NCI-H146 (cell line): ENCODE results near the gene CD300C.
"Not testable (repeated sequence)": the region's sequence is repeated elsewhere in the genome, so short reads cannot be mapped to it uniquely, and the experiment has no call there.

Experiments
- DNase-seq: peaks from one replicate; lab custom pipeline; 2025; lab: John Stamatoyannopoulos, UW

The CD300C gene

GRCh38 chr17:74561586-74561985, 15.7 kb upstream of the CD300C start:
- DNase-seq = no peak

GRCh38 chr17:74558882-74559519, 13.1 kb upstream of the CD300C start:
- DNase-seq = no peak

GRCh38 chr17:74558402-74558801, 12.5 kb upstream of the CD300C start:
- DNase-seq = not testable (repeated sequence)

- DNase-seq = no peak
Measured at GRCh38 chr17:74555427-74555940, 9.6 kb upstream of the CD300C start.

GRCh38 chr17:74554909-74555308, 9.0 kb upstream of the CD300C start:
- no peak for DNase-seq

GRCh38 chr17:74552037-74552436, 6.1 kb upstream of the CD300C start:
- no peak for DNase-seq

- no peak for DNase-seq
Measured at GRCh38 chr17:74550602-74551001, 4.7 kb upstream of the CD300C start.

- no peak for DNase-seq
Measured at GRCh38 chr17:74549343-74549742, 3.4 kb upstream of the CD300C start.

GRCh38 chr17:74547736-74548135, 1.8 kb upstream of the CD300C start:
- no peak for DNase-seq

GRCh38 chr17:74547264-74547663, 1.3 kb upstream of the CD300C start:
- no peak for DNase-seq

- DNase-seq = no peak
Measured at GRCh38 chr17:74546586-74546985, 671 bp upstream of the CD300C start.

GRCh38 chr17:74544991-74545842, 698 bp downstream of the CD300C start:
- DNase-seq = no peak

GRCh38 chr17:74543891-74544760, 1.8 kb downstream of the CD300C start:
- no peak for DNase-seq

GRCh38 chr17:74543406-74543805, 2.5 kb downstream of the CD300C start:
- no peak for DNase-seq

GRCh38 chr17:74542727-74543383, 3.1 kb downstream of the CD300C start:
- DNase-seq = no peak

- no peak for DNase-seq
Measured at GRCh38 chr17:74542166-74542565, 3.7 kb downstream of the CD300C start.

GRCh38 chr17:74541176-74542111, 4.5 kb downstream of the CD300C start:
- no peak for DNase-seq

- DNase-seq = no peak
Measured at GRCh38 chr17:74539281-74539820, 6.6 kb downstream of the CD300C start.

- no peak for DNase-seq
Measured at GRCh38 chr17:74536890-74537289, 9.0 kb downstream of the CD300C start.

GRCh38 chr17:74532115-74532514, 13.8 kb downstream of the CD300C start:
- no peak for DNase-seq
